Lower leg skin (tissue), 3 donors: ENCODE results near the gene SLC41A1.

Source experiments
- POLR2A ChIP-seq, 2 donors: fragments of 450-650 bp; IDR thresholded peaks; one replicate each; pipeline ENCODE4 v1.6.1; 2016 to 2017; ENCODE audit warnings: antibody characterized with exemption in 2 of 2, mild to moderate bottlenecking in 1 of 2, moderate library complexity in 1 of 2
- TF ChIP-seq, protein P1 (sequence below), 3 donors: fragments of 450-650 bp; IDR thresholded peaks; one replicate each; pipeline ENCODE4 v1.5.1; 2016; ENCODE audit warnings: antibody characterized with exemption in 3 of 3, mild to moderate bottlenecking in 3 of 3, moderate library complexity in 2 of 3

GRCh38 chr1:205827623-205828022 is 14.6 kb upstream of the SLC41A1 start:
- TF ChIP-seq, protein P1, sequence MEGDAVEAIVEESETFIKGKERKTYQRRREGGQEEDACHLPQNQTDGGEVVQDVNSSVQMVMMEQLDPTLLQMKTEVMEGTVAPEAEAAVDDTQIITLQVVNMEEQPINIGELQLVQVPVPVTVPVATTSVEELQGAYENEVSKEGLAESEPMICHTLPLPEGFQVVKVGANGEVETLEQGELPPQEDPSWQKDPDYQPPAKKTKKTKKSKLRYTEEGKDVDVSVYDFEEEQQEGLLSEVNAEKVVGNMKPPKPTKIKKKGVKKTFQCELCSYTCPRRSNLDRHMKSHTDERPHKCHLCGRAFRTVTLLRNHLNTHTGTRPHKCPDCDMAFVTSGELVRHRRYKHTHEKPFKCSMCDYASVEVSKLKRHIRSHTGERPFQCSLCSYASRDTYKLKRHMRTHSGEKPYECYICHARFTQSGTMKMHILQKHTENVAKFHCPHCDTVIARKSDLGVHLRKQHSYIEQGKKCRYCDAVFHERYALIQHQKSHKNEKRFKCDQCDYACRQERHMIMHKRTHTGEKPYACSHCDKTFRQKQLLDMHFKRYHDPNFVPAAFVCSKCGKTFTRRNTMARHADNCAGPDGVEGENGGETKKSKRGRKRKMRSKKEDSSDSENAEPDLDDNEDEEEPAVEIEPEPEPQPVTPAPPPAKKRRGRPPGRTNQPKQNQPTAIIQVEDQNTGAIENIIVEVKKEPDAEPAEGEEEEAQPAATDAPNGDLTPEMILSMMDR (IDR thresholded peaks at IDR 0.05) = no peak
- no peak for TF ChIP-seq POLR2A (IDR thresholded peaks at IDR 0.05)
